OCI-LY7 (cell line): ENCODE results near the gene SCML2. TPM values are rescaled to one million over a fixed set of nuclear protein-coding genes. Genes with fewer than 3 reads are reported as not detected.
"Not testable (repeated sequence)": the region's sequence is repeated elsewhere in the genome, so short reads cannot be mapped to it uniquely, and the experiment has no call there.

Source experiments
- BruUV-seq: library from RNA; stranded (reverse); fragments of 400-500 nt; replicated peaks from 2 replicates; lab custom pipeline; 2021; lab: Mats Ljungman, UMichigan
- CTCF ChIA-PET: fragments of 300-600 bp; sonication (Branson Sonifier 250); formaldehyde crosslinking; loops from one replicate; lab custom pipeline; 2022; ENCODE audit warnings: antibody characterized with exemption; ENCODE audit not compliant: unreplicated experiment; lab: Charles Lee
- POLR2A ChIA-PET: fragments of 300-600 bp; sonication (Branson Sonifier 250); formaldehyde crosslinking; loops from one replicate; lab custom pipeline; 2022; ENCODE audit warnings: antibody characterized with exemption; lab: Charles Lee
- DNase-seq: peaks from one replicate; pipeline ENCODE4 v3.0.0-alpha.2; 2015; ENCODE audit warnings: low spot score
- H2AFZ ChIP-seq: fragments of 200-600 bp; sonication (generic), shearing (Covaris generic); 2 replicates; pipeline ENCODE4 v1.6.1; 2014; ENCODE audit warnings: mild to moderate bottlenecking, antibody characterized with exemption, low read length, moderate library complexity
- H3K27ac ChIP-seq: fragments of 200-600 bp; sonication (generic); 2 replicates; pipeline ENCODE4 v1.5.1; 2014; ENCODE audit warnings: mixed run types, low read depth, mild to moderate bottlenecking, moderate library complexity, low read length, inconsistent platforms; ENCODE audit not compliant: poor library complexity, severe bottlenecking
- H3K36me3 ChIP-seq: fragments of 200-600 bp; sonication (generic); 2 replicates; pipeline ENCODE4 v1.6.1; 2014; ENCODE audit warnings: mild to moderate bottlenecking, antibody characterized with exemption, low read length, moderate library complexity, mixed read lengths; ENCODE audit not compliant: insufficient read depth
- H3K4me1 ChIP-seq: fragments of 200-600 bp; sonication (generic); 2 replicates; pipeline ENCODE4 v1.5.1; 2014; ENCODE audit warnings: mild to moderate bottlenecking, low read length; ENCODE audit not compliant: insufficient read depth, poor library complexity, severe bottlenecking
- H3K4me2 ChIP-seq: fragments of 200-600 bp; sonication (generic); 2 replicates; pipeline ENCODE4 v1.6.1; 2014; ENCODE audit warnings: mild to moderate bottlenecking, low read length
- H3K4me3 ChIP-seq: fragments of 200-600 bp; sonication (generic); 2 replicates; pipeline ENCODE4 v1.5.1; 2014; ENCODE audit warnings: mild to moderate bottlenecking, low read depth, low read length; ENCODE audit not compliant: poor library complexity, severe bottlenecking
- H3K79me2 ChIP-seq: fragments of 200-600 bp; sonication (generic); 2 replicates; pipeline ENCODE4 v1.6.1; 2016; ENCODE audit warnings: low read depth, mild to moderate bottlenecking, low read length, moderate library complexity, mixed read lengths; ENCODE audit not compliant: insufficient read depth
- H3K9me2 ChIP-seq: fragments of 200-600 bp; sonication (generic); 2 replicates; pipeline ENCODE4 v1.6.1; 2016; ENCODE audit warnings: mild to moderate bottlenecking, low read length, mixed read lengths; ENCODE audit not compliant: insufficient read depth
- H3K9me3 ChIP-seq: fragments of 200-600 bp; sonication (generic); 2 replicates; pipeline ENCODE4 v1.6.1; 2014; ENCODE audit warnings: mild to moderate bottlenecking, mixed run types, low read length, mixed read lengths
- H4K20me1 ChIP-seq: fragments of 200-600 bp; sonication (generic); 2 replicates; pipeline ENCODE4 v1.6.1; 2014; ENCODE audit warnings: mild to moderate bottlenecking, antibody characterized with exemption, low read length, moderate library complexity, mixed read lengths; ENCODE audit not compliant: insufficient read depth
- CTCF ChIP-seq: fragments of 200-600 bp; sonication (generic); conservative IDR thresholded peaks from 2 replicates; pipeline ENCODE4 v1.5.1; 2014; ENCODE audit warnings: mild to moderate bottlenecking, antibody characterized with exemption, low read length, moderate library complexity, mixed read lengths
- EZH2phosphoT487 ChIP-seq: fragments of 200-600 bp; sonication (generic); IDR thresholded peaks from 2 replicates; pipeline ENCODE4 v1.6.1; 2018; ENCODE audit warnings: low read depth, borderline replicate concordance, mild to moderate bottlenecking, mixed run types, antibody characterized with exemption, low read length, moderate library complexity, mixed read lengths
- intact Hi-C: fragments of 100-400 bp; cut with micrococcal nuclease; formaldehyde crosslinking; loops from one replicate; pipeline ENCODE4 v1.10.0; 2022; ENCODE audit not compliant: unreplicated experiment
- total RNA-seq, 2 experiments: library from RNA; depleted of rRNA in 1 of 2; stranded (reverse); fragments of >200 nt in 1 of 2; shearing (Covaris generic) in 1 of 2; gene quantifications; 2 replicates each; pipeline ENCODE4 v1.2.3, GENCODE V29; 2014 to 2022

Gene SCML2
- total RNA-seq, 2 experiments from 2014 or later, result 12.9 to 26.2 TPM

- TF ChIP-seq EZH2phosphoT487 (no peak), CTCF (no peak)
- Histone ChIP-seq H3K27ac (no peak overlapping the region), H3K79me2 (no peaks in the 10 kb centered on the region), H3K9me2 (no peaks in the 10 kb centered on the region), H4K20me1 (no peaks in the 10 kb centered on the region), H3K4me2 (no peak overlapping the region), H2AFZ (no peak overlapping the region), H3K4me3 (no peak overlapping the region), H3K36me3 (no peaks in the 10 kb centered on the region), H3K9me3 (no peaks in the 10 kb centered on the region), H3K4me1 (no peaks in the 10 kb centered on the region)
- ChIA-PET POLR2A (interaction anchor here (0.7 kb wide), 1 partner anchor 20 kb away, joined by 3 read pairs; no protein-coding TSS in a partner anchor), CTCF (no interaction called here)
- no TSS peak for BruUV-seq
- intact Hi-C loops, result no loop called here
- no peak for DNase-seq
These were observed 83.2 kb downstream of the SCML2 start for GRCh38 chrX:18271309-18271708.

- TF ChIP-seq EZH2phosphoT487 (no peak), CTCF (no peak)
- intact Hi-C loops, result no loop called here
- POLR2A ChIA-PET, result interaction anchor here (1.4 kb wide), 1 partner anchor 24 kb away, joined by 3 read pairs; no protein-coding TSS in a partner anchor
These were observed 99.4 kb downstream of the SCML2 start for GRCh38 chrX:18255059-18255458.

GRCh38 chrX:18252644-18253359 is 101.7 kb downstream of the SCML2 start:
- no peaks in the 10 kb centered on the region for H3K4me1 ChIP-seq
- intact Hi-C loops, result no loop called here
- no peak overlapping the region for H3K4me3 ChIP-seq
- peaks cover 44% of the 10 kb centered on the region for H3K36me3 ChIP-seq
- no TSS peak for BruUV-seq
- H4K20me1 ChIP-seq, result no peaks in the 10 kb centered on the region
- ChIA-PET CTCF (no interaction called here), POLR2A (interaction anchor here (0.6 to 1.0 kb wide), 3 partner anchors 23 to 65 kb away, joined by 3 read pairs; no protein-coding TSS in a partner anchor)
- H3K79me2 ChIP-seq, result no peaks in the 10 kb centered on the region
- no peak overlapping the region for H3K27ac ChIP-seq
- H3K4me2 ChIP-seq, result no peak overlapping the region
- no peak overlapping the region for H2AFZ ChIP-seq
- H3K9me2 ChIP-seq, result no peaks in the 10 kb centered on the region
- no peaks in the 10 kb centered on the region for H3K9me3 ChIP-seq
- TF ChIP-seq CTCF (no peak), EZH2phosphoT487 (no peak)
- DNase-seq, result no peak

More at GRCh38 chrX:18255059-18255458, 99.4 kb downstream of the SCML2 start:
- H4K20me1 ChIP-seq, result no peaks in the 10 kb centered on the region
- CTCF ChIA-PET, result no interaction called here
- DNase-seq, result no peak
- no TSS peak for BruUV-seq
- no peak overlapping the region for H2AFZ ChIP-seq
- no peak overlapping the region for H3K27ac ChIP-seq
- H3K4me3 ChIP-seq, result no peak overlapping the region
- peaks cover 34% of the 10 kb centered on the region for H3K36me3 ChIP-seq
- no peaks in the 10 kb centered on the region for H3K9me2 ChIP-seq
- H3K4me2 ChIP-seq, result no peak overlapping the region
- H3K4me1 ChIP-seq, result no peaks in the 10 kb centered on the region
- H3K9me3 ChIP-seq, result no peaks in the 10 kb centered on the region
- H3K79me2 ChIP-seq, result no peaks in the 10 kb centered on the region

- POLR2A ChIA-PET, H3K27ac ChIP-seq, H2AFZ ChIP-seq, H4K20me1 ChIP-seq, H3K4me2 ChIP-seq, H3K79me2 ChIP-seq, H3K9me3 ChIP-seq, CTCF ChIA-PET, H3K9me2 ChIP-seq, BruUV-seq, intact Hi-C loops, H3K4me3 ChIP-seq, H3K36me3 ChIP-seq, DNase-seq, H3K4me1 ChIP-seq: not testable (repeated sequence)
These were observed 124.8 kb downstream of the SCML2 start for GRCh38 chrX:18229646-18230045.
